GM12878 (cell line): ENCODE results near the gene NEB. TPM values are rescaled to one million over a fixed set of nuclear protein-coding genes. Genes with fewer than 3 reads are reported as not detected.

Experiments used
- ATAC-seq: fragments of 200-7000 bp; cut with Tn5 transposase; 3 replicates; pipeline ENCODE4 v1.9.1; 2020; ENCODE audit warnings: mild to moderate bottlenecking, moderate library complexity
- BruUV-seq: library from RNA; stranded (reverse); fragments of 400-500 nt; replicated peaks from 2 replicates; lab custom pipeline; 2021; lab: Mats Ljungman, UMichigan
- CTCF ChIA-PET: fragments of 300-600 bp; sonication (Branson Sonifier 250); formaldehyde crosslinking; extraction: SDS; loops from one replicate; lab custom pipeline; 2021; ENCODE audit warnings: inconsistent platforms; lab: Yijun Ruan, JAX
- POLR2A ChIA-PET: fragments of 350-600 bp; formaldehyde crosslinking; extraction: SDS; loops from one replicate; lab custom pipeline; 2021; ENCODE audit warnings: inconsistent platforms; lab: Charles Lee
- RAD21 ChIA-PET: fragments of 300-600 bp; sonication (Branson Sonifier 250); formaldehyde crosslinking; loops from one replicate; lab custom pipeline; 2023; ENCODE audit warnings: antibody characterized with exemption; ENCODE audit not compliant: unreplicated experiment; lab: Charles Lee
- SMC1A ChIA-PET: fragments of 300-600 bp; sonication (Branson Sonifier 250); formaldehyde crosslinking; loops from one replicate; lab custom pipeline; 2023; ENCODE audit not compliant: unreplicated experiment, uncharacterized antibody; lab: Charles Lee
- DNase-seq: peaks from one replicate; pipeline ENCODE4 v3.0.0-alpha.2; 2011; ENCODE audit warnings: low read depth, low spot score
- FAIRE-seq: peaks from 3 replicates; lab custom pipeline; 2011; peaks lifted over from hg19 to GRCh38; lab: Jason Lieb, UNC
- H2AFZ ChIP-seq: 2 replicates; pipeline ENCODE4 v1.6.0; 2011; ENCODE audit warnings: low read depth, low read length, control low read depth; ENCODE audit not compliant: control insufficient read depth
- H3K27ac ChIP-seq: 2 replicates; pipeline ENCODE4 v1.5.1; 2011; ENCODE audit warnings: control low read depth; ENCODE audit not compliant: control insufficient read depth, insufficient read depth
- H3K27me3 ChIP-seq, 2 experiments: replicated peaks in 1 of 2; 2 replicates each; pipeline versions ENCODE4 v1.6.0 to v1.6.1; 2011; ENCODE audit warnings: low read length in 1 of 2; ENCODE audit not compliant: control insufficient read depth in 2 of 2, insufficient read depth in 2 of 2
- H3K36me3 ChIP-seq, 2 experiments: 2 replicates each; pipeline ENCODE4 v1.5.1; 2011; ENCODE audit warnings: low read length in 1 of 2; ENCODE audit not compliant: control insufficient read depth in 2 of 2, insufficient read depth in 2 of 2
- H3K4me1 ChIP-seq: 2 replicates; pipeline ENCODE4 v1.6.1; 2011; ENCODE audit warnings: mild to moderate bottlenecking, low read length, moderate library complexity, mixed read lengths; ENCODE audit not compliant: control insufficient read depth, insufficient read depth
- H3K4me2 ChIP-seq: 2 replicates; pipeline ENCODE4 v1.6.0; 2011; ENCODE audit warnings: control low read depth; ENCODE audit not compliant: control insufficient read depth, insufficient read depth
- H3K4me3 ChIP-seq: fragments of 200-600 bp; sonication (generic); 2 replicates; pipeline ENCODE4 v1.5.1; 2016
- H3K79me2 ChIP-seq: 2 replicates; pipeline ENCODE4 v1.6.0; 2011; ENCODE audit warnings: low read length; ENCODE audit not compliant: control insufficient read depth, insufficient read depth
- H3K9ac ChIP-seq: 2 replicates; pipeline ENCODE4 v1.8.0; 2011; ENCODE audit warnings: low read length, control low read depth, mixed read lengths; ENCODE audit not compliant: control insufficient read depth, insufficient read depth
- H3K9me3 ChIP-seq: replicated peaks from 3 replicates; pipeline ENCODE4 v1.5.1; 2011; ENCODE audit warnings: mild to moderate bottlenecking, low read length; ENCODE audit not compliant: control insufficient read depth, insufficient read depth
- H4K20me1 ChIP-seq: 2 replicates; pipeline ENCODE4 v1.6.0; 2011; ENCODE audit not compliant: control insufficient read depth, insufficient read depth
- CBFB ChIP-seq: IDR thresholded peaks from 2 replicates; pipeline ENCODE4 v1.6.1; 2016; ENCODE audit warnings: antibody characterized with exemption, low read depth
- EED ChIP-seq: sonication (generic); IDR thresholded peaks from 2 replicates; pipeline ENCODE4 v1.6.1; 2016; ENCODE audit warnings: antibody characterized with exemption, low read depth
- HDAC2 ChIP-seq: fragments of 200-600 bp; sonication (generic); IDR thresholded peaks from 2 replicates; pipeline ENCODE4 v1.6.1; 2017
- LARP7 ChIP-seq: fragments of 450-650 bp; IDR thresholded peaks from 2 replicates; pipeline ENCODE4 v1.6.1; 2017; ENCODE audit warnings: mild to moderate bottlenecking
- RBBP5 ChIP-seq: fragments of 200-600 bp; sonication (generic); conservative IDR thresholded peaks from 2 replicates; pipeline ENCODE4 v1.6.1; 2016
- RUNX3 ChIP-seq: IDR thresholded peaks from 2 replicates; pipeline ENCODE4 v1.6.1; 2012; ENCODE audit warnings: low read length, inconsistent platforms
- SMARCA5 ChIP-seq: fragments of 450-650 bp; IDR thresholded peaks from 2 replicates; pipeline ENCODE4 v1.6.1; 2017; ENCODE audit warnings: mild to moderate bottlenecking
- SMC3 ChIP-seq: IDR thresholded peaks from 2 replicates; pipeline ENCODE4 v1.6.1; 2011; ENCODE audit warnings: low read length, improper control_type of control experiment, borderline replicate concordance
- TBL1XR1 ChIP-seq: IDR thresholded peaks from 2 replicates; pipeline ENCODE4 v1.6.1; 2012; ENCODE audit warnings: low read depth, low read length, improper control_type of control experiment
- TCF12 ChIP-seq: IDR thresholded peaks from 2 replicates; pipeline ENCODE4 v1.6.1; 2011; ENCODE audit warnings: low read depth, mild to moderate bottlenecking, low read length
- WGBS: methylation state at CpG from one replicate; pipeline ENCODE4 v1.1.6; 2016; ENCODE audit warnings: low lambda C conversion rate; ENCODE audit not compliant: insufficient replicate concordance, insufficient coverage; ENCODE audit errors: missing lambda C conversion rate; 5-methylcytosine and 5-hydroxymethylcytosine counted together
- in situ Hi-C: fragments of 300-500 bp; cut with MboI; formaldehyde crosslinking; loops from 9 replicates; pipeline ENCODE4 v1.14.3; 2018; ENCODE audit warnings: mixed read lengths
- intact Hi-C: fragments of 100-400 bp; cut with micrococcal nuclease; formaldehyde crosslinking; loops from one replicate; pipeline ENCODE4 v1.14.2; 2022; ENCODE audit not compliant: unreplicated experiment
- polyA plus RNA-seq, 11 experiments: library from polyadenylated mRNA; depleted of rRNA in 4 of 11; unstranded in 6 of 11; stranded (reverse) in 5 of 11; fragments of >200 nt; fragmentation: Nextera tagmentation in 4 of 11; fragmentation: Illumina TruSeq in 1 of 11; extraction: Ambion mirVana in 4 of 11; extraction: Trizol in 1 of 11; gene quantifications; 1 replicate in 1 of 11; 2 replicates in 10 of 11; pipeline versions ENCODE4 v1.2.1 to v1.2.3, GENCODE V29; 2011 to 2016; ENCODE audit warnings: inconsistent platforms in 2 of 11, missing spikeins in 2 of 11, low read depth in 1 of 11
- total RNA-seq, 4 experiments: library from RNA; depleted of rRNA in 3 of 4; stranded (reverse); fragments of >200 nt in 3 of 4; fragmentation: Illumina TruSeq in 1 of 4; extraction: Trizol in 1 of 4; gene quantifications; 2 replicates each; pipeline versions ENCODE4 v1.2.1 to v1.2.3, GENCODE V29; 2013 to 2021
- TF ChIP-seq, protein P1 (sequence below): IDR thresholded peaks from 2 replicates; pipeline ENCODE4 v1.6.1; 2012; ENCODE audit warnings: low read depth, low read length, improper control_type of control experiment
- TF ChIP-seq, protein P2 (sequence below): fragments of 450-650 bp; formaldehyde crosslinking; IDR thresholded peaks from 2 replicates; pipeline ENCODE4 v1.4.0; 2022; ENCODE audit warnings: mild to moderate bottlenecking, moderate library complexity
- TF ChIP-seq, protein P3 (sequence below): fragments of 450-650 bp; IDR thresholded peaks from 2 replicates; pipeline ENCODE4 v1.6.1; 2017; ENCODE audit warnings: antibody characterized with exemption, mild to moderate bottlenecking, moderate library complexity

Gene NEB
- total and polyA plus RNA-seq, 10 of the 15 experiments (the other 5 are each of a cell fraction or from before 2014, with no cell fraction given), result 0.04 to 0.77 (median 0.12) TPM

DNA sequence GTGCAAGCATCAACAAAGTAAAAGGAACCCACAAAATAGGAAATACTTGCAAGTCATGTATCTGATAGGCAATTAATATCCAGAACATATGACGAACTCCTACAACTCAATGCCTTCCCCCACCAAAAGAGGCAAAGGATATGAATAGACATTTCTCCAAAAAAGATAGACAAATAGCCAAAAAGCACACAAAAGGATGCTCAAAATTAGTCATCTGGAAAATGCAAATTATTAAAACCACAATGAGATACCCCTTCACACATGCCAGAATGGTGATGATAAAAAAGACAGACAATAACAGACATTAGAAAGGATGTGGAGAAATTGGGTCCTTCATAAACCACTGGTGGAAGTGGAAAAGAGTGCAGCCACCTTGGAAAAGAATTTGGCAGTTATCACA lies 248.2 kb downstream of the NEB start:
- 96% methylated on average over 1 of the region's 1 CpG for WGBS

DNA sequence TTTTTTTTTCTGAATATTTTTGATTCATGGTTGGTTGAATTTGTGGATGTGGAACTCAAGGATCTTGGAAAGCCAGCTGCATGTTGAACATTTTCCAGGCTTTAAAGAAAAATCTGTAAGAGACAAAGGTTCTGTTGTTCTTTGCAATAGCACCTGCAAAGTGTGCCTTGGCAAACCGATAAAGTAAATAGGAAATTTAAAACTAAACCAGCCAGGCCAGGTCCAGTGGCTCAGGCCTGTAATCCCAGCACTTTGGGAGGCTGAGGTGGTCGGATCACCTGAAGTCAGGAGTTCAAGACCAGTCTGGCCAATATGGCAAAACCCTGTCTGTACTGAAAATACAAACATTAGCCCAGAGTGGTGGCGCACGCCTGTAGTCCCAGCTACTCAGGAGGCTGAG lies 250.2 kb downstream of the NEB start:
- no peak for FAIRE-seq
- no peaks in the 10 kb centered on the region for H3K79me2 ChIP-seq
- CTCF ChIA-PET, result no interaction called here
- TF ChIP-seq HDAC2 (no peak), LARP7 (no peak), TCF12 (no peak), SMC3 (no peak), TBL1XR1 (no peak), CBFB (no peak), EED (no peak), RBBP5 (no peak)
- TF ChIP-seq, protein P1, sequence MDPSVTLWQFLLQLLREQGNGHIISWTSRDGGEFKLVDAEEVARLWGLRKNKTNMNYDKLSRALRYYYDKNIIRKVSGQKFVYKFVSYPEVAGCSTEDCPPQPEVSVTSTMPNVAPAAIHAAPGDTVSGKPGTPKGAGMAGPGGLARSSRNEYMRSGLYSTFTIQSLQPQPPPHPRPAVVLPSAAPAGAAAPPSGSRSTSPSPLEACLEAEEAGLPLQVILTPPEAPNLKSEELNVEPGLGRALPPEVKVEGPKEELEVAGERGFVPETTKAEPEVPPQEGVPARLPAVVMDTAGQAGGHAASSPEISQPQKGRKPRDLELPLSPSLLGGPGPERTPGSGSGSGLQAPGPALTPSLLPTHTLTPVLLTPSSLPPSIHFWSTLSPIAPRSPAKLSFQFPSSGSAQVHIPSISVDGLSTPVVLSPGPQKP, result no peak
- TF ChIP-seq, protein P2, sequence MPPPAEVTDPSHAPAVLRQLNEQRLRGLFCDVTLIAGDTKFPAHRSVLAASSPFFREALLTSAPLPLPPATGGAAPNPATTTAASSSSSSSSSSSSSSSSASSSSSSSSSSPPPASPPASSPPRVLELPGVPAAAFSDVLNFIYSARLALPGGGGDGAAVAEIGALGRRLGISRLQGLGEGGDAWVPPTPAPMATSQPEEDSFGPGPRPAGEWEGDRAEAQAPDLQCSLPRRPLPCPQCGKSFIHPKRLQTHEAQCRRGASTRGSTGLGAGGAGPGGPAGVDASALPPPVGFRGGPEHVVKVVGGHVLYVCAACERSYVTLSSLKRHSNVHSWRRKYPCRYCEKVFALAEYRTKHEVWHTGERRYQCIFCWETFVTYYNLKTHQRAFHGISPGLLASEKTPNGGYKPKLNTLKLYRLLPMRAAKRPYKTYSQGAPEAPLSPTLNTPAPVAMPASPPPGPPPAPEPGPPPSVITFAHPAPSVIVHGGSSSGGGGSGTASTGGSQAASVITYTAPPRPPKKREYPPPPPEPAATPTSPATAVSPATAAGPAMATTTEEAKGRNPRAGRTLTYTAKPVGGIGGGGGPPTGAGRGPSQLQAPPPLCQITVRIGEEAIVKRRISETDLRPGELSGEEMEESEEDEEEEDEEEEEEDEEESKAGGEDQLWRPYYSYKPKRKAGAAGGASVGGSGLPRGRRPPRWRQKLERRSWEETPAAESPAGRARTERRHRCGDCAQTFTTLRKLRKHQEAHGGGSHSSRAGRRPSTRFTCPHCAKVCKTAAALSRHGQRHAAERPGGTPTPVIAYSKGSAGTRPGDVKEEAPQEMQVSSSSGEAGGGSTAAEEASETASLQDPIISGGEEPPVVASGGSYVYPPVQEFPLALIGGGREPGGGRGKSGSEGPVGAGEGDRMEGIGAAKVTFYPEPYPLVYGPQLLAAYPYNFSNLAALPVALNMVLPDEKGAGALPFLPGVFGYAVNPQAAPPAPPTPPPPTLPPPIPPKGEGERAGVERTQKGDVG (CRISPR knock-in tag), result no peak
- TF ChIP-seq, protein P3, sequence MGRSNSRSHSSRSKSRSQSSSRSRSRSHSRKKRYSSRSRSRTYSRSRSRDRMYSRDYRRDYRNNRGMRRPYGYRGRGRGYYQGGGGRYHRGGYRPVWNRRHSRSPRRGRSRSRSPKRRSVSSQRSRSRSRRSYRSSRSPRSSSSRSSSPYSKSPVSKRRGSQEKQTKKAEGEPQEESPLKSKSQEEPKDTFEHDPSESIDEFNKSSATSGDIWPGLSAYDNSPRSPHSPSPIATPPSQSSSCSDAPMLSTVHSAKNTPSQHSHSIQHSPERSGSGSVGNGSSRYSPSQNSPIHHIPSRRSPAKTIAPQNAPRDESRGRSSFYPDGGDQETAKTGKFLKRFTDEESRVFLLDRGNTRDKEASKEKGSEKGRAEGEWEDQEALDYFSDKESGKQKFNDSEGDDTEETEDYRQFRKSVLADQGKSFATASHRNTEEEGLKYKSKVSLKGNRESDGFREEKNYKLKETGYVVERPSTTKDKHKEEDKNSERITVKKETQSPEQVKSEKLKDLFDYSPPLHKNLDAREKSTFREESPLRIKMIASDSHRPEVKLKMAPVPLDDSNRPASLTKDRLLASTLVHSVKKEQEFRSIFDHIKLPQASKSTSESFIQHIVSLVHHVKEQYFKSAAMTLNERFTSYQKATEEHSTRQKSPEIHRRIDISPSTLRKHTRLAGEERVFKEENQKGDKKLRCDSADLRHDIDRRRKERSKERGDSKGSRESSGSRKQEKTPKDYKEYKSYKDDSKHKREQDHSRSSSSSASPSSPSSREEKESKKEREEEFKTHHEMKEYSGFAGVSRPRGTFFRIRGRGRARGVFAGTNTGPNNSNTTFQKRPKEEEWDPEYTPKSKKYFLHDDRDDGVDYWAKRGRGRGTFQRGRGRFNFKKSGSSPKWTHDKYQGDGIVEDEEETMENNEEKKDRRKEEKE, result no peak

More for the DNA sequence above, 248.2 kb downstream of the NEB start:
- CTCF ChIA-PET, result no interaction called here
- RAD21 ChIA-PET, result no interaction called here
- Histone ChIP-seq H3K9ac (no peak overlapping the region), H3K4me1 (peaks cover 4% of the 10 kb centered on the region), H3K4me2 (no peak overlapping the region)
- TF ChIP-seq RUNX3 (peak; percentile 54; the same call in 1 of the 2 replicates), SMARCA5 (no peak)
- TF ChIP-seq, all 136 proteins: peak for 1
- DNase-seq (no peak), FAIRE-seq (no peak), ATAC-seq (no peak)
- ChIA-PET POLR2A (no interaction called here), SMC1A (no interaction called here)
- Histone ChIP-seq H3K4me3 (no peak overlapping the region), H3K79me2 (no peaks in the 10 kb centered on the region), H3K36me3 (peaks cover 2 to 6% of the 10 kb centered on the region in 2 experiments), H3K27me3 (no peaks in the 10 kb centered on the region), H4K20me1 (no peaks in the 10 kb centered on the region), H3K27ac (no peak overlapping the region), H3K9me3 (peaks cover 3% of the 10 kb centered on the region; the same call in 2 of the 3 replicates), H2AFZ (no peak overlapping the region)
- intact Hi-C loops (no loop called here), in situ Hi-C loops (no loop called here)
- no TSS peak for BruUV-seq

More for the DNA sequence above, 250.2 kb downstream of the NEB start:
- no peak overlapping the region for H3K4me3 ChIP-seq
- no peak overlapping the region for H2AFZ ChIP-seq
- SMC1A ChIA-PET, result interaction anchor here (1.6 kb wide), 1 partner anchor 9 kb away, joined by 4 read pairs; no protein-coding TSS in a partner anchor
- RAD21 ChIA-PET, result no interaction called here
- BruUV-seq, result no TSS peak
- no peak overlapping the region for H3K27ac ChIP-seq
- peaks cover 4% of the 10 kb centered on the region for H3K4me1 ChIP-seq
- no peaks in the 10 kb centered on the region for H3K27me3 ChIP-seq
- H3K9me3 ChIP-seq, result peaks cover 3% of the 10 kb centered on the region; the same call in 2 of the 3 replicates
- peaks cover 2 to 6% of the 10 kb centered on the region in 2 experiments for H3K36me3 ChIP-seq
- WGBS, result 97% methylated on average over 4 of the region's 4 CpGs
- H3K4me2 ChIP-seq, result no peak overlapping the region
- H3K9ac ChIP-seq, result no peak overlapping the region
- intact Hi-C loops, result no loop called here
- ATAC-seq, result no peak
- POLR2A ChIA-PET, result no interaction called here
- no peaks in the 10 kb centered on the region for H4K20me1 ChIP-seq
- DNase-seq, result no peak
- in situ Hi-C loops, result no loop called here
